Esophagus mucosa (tissue), 1 donor: ENCODE data around the gene IHH. TPM values are rescaled to one million over a fixed set of nuclear protein-coding genes. Genes with fewer than 3 reads are reported as not detected.
A peak's percentile ranks its signal among the peaks of the same experiment; 100 is the strongest.

ENCODE experiments used
- ATAC-seq: fragments of 200-7000 bp; cut with Tn5 transposase; one replicate; pipeline ENCODE4 v1.9.1; 2020
- total RNA-seq: library from RNA; stranded (reverse); gene quantifications from one replicate; pipeline ENCODE4 v1.2.4, GENCODE V29; 2023
- donor health status: DM: yes; HTN: yes; CAD: no.

Gene IHH
- total RNA-seq, 1 donor from 2014 or later = 0.08 TPM

DNA sequence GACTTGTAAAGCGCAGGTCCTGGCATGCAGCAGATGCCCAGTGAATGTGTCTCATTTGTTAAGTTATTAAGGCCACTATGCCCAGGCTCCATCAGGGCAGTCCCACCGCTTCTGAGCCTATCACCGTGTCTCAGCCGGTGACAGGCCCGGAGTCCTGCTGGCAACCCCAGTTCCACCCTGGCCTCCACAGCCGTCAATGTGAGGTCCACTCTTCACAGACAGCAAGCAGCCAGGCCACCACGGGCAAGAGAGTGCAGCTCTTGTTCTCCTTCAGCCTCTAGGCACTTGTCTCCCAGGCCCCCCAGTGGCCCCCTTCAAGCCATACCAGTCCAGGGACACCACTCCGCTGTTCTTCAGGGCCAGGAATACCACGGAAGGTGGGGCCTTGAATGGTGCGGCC lies 42.0 kb downstream of the IHH start:
- no peak for ATAC-seq

DNA sequence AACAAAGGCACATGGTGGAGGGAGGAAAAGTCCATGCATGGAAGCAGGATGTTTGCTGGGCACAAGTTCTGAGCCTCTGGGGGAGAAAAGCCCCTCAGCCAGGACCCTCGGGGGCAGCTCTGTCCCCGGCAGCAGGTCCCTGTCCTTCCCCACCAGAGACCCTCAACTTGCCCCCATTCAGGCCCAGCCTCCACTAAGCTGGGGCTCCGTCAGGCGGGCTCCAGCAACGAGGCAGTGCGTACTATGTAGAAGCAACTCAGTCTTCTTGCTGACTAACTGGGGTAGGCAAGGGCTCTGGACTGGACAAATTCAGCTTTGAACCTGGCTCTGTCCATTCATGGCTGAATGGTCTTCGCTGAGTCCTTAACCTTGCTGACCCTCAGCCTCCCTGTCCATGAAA lies 42.4 kb downstream of the IHH start:
- ATAC-seq = no peak

DNA sequence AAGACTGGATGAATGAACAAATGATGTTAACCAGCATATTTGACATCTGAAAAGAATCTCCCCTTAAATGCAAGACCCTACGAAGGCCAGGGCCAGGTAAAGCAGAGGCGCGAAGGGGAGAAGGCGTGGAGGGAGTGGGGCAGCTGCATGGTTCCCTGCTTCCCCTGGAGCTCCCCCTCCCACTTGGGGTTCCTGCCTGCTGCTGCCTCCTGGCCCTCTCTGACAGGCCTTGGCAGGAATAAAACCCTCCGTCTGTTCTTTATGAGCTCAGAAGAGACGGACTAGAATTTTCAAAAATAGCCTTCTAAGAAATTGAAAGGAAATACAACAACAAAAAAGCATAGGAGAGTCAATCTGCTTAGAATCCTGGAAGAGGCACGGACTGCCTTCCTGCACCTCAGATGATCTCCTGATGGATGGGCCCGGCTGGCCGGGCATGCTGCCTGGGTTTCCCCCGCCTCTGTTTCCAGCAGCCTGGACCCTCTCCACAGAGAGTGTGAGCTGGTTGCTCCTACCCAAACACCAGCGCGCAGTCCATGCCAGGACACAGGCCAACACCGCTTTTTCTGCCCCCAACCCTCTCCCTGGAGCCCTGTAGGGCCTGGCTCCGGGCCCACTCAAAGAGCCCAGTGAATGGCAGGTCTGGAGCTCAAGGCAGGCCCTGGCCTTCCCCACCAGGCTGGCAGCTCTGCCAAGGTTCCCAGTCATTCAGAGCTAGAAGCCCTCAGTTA lies 43.4 kb downstream of the IHH start:
- no peak for ATAC-seq

DNA sequence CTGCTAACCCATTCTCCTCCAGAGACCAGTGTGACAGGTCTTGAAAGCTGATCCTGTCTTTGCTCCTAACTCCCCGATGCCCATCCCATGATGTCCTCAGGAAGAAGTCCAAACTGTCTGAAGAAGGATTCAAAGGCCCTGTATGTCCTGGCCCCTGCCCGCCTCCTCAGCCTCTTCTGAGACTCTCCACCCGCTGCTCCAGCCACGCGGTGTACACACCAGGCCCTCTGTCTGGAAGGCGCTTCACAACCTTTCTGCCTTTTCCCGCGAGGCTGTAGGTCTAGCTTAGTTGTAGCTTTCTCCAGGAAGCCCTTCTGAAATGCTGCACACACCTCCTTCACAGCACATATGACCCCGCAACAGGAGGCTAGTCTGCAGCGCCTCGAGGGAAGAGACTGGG lies 44.0 kb downstream of the IHH start:
- no peak for ATAC-seq

DNA sequence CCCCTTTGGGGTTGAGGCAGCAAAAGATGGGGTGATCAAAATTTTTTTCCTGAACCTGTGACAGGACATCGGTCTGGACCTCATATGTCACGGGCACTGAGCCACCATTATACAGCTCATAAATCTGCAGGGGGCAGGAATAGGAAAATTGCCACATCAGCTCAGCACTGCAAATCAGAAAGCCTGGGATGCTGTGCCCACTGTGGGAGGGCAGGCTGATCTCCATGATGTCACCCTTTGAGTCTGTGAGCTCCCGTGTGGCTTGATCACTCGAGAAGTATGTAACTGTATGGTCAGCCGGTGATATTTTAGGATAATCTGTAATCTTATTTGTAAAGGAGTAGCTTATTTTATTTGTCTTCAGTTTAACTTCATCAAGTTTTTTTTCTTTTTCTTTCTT lies 49.8 kb downstream of the IHH start:
- ATAC-seq = no peak

DNA sequence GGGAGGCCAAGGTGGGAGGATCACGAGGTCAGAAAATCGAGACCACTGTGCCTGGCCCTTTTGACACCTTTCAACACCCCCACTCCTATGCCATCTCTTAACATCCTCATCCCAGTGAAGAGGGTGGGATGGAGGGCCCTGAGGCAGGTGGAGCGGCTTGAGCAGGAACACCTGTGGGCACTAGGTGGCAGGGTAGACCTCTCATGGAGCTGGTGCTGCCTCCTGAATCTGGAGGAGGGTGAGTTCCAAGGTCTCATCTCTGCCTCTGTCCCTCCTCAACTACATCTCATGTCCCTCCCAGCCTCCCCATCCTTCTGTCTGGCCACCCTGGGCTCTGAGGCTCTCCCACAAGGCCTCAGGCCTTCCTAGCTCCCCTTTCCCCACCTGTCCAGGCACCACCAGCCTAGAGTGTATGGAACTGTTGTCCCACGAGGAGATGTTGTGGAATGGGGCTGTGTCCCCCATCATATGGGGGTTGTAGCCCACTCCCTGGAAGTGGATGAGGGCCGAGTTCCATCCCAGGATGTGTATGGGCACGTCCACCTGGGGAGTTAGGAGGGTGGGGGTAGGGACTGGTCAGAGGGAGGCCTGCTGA lies 50.5 kb downstream of the IHH start:
- ATAC-seq = peak; percentile 68

DNA sequence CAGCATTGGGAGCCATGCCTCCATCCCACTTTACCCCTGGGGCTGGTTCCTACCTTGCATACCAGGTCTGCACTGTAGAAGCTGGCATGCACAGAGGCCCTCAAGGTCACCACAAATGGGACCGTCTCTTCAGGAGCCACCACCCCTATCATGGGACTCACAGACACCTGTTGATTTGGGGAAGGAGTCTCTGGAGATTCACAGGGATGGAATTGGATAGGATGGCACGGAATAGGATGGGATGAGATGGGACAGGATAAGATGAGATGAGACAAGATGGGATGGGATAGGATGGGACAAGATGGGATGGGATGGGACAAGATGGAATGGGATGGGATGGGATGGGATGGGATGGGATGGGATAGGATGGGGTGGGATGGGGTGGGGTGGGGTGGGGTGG lies 51.4 kb downstream of the IHH start:
- no peak for ATAC-seq

Other genes starting within 250 kb of the IHH start
- not detected for gene PRKAG3, start 229.1 kb downstream of the IHH start, total RNA-seq
- gene WNT6, start 201.1 kb downstream of the IHH start, total RNA-seq = not detected
- gene WNT10A, start 180.1 kb downstream of the IHH start, total RNA-seq = 3.4 TPM
- not detected for gene CDK5R2, start 101.3 kb downstream of the IHH start, total RNA-seq
- not detected for gene FEV, start 75.7 kb downstream of the IHH start, total RNA-seq
- not detected for gene CRYBA2, start 67.5 kb downstream of the IHH start, total RNA-seq
- not detected for gene CFAP65, start 19.4 kb downstream of the IHH start, total RNA-seq
- 8.9 TPM for gene NHEJ1, start 99.9 kb upstream of the IHH start, total RNA-seq
- gene SLC23A3, start 109.1 kb upstream of the IHH start, total RNA-seq = 0.64 TPM
- 49.3 TPM for gene CNPPD1, start 116.0 kb upstream of the IHH start, total RNA-seq
- 41.6 TPM for gene RETREG2, start 117.4 kb upstream of the IHH start, total RNA-seq
- gene ZFAND2B, start 145.9 kb upstream of the IHH start, total RNA-seq = 41.1 TPM
- gene ABCB6, start 158.0 kb upstream of the IHH start, total RNA-seq = 22.6 TPM
- gene ATG9A, start 168.7 kb upstream of the IHH start, total RNA-seq = 29.9 TPM
- 18.2 TPM for gene ANKZF1, start 168.9 kb upstream of the IHH start, total RNA-seq
- 2.4 TPM for gene GLB1L, start 184.5 kb upstream of the IHH start, total RNA-seq
- 30.0 TPM for gene STK16, start 184.6 kb upstream of the IHH start, total RNA-seq
- not detected for gene TUBA4B, start 192.3 kb upstream of the IHH start, total RNA-seq
- 138 TPM for gene TUBA4A, start 193.0 kb upstream of the IHH start, total RNA-seq
- 51.7 TPM for gene DNAJB2, start 218.4 kb upstream of the IHH start, total RNA-seq
- gene PTPRN, start 248.5 kb upstream of the IHH start, total RNA-seq = not detected